PFSK-1 (cell line): ENCODE measurements around the gene SLC8A1.

Source experiments
- POLR2AphosphoS5 ChIP-seq: IDR thresholded peaks from 2 replicates; pipeline ENCODE4 v1.6.1; 2012; ENCODE audit warnings: low read depth, mild to moderate bottlenecking, control low read depth, low read length, moderate library complexity
- SIN3A ChIP-seq: IDR thresholded peaks from 2 replicates; pipeline ENCODE4 v1.6.1; 2012; ENCODE audit warnings: mild to moderate bottlenecking, low read length, moderate library complexity, borderline replicate concordance; ENCODE audit not compliant: insufficient read depth
- TAF1 ChIP-seq: IDR thresholded peaks from 2 replicates; pipeline ENCODE4 v1.6.1; 2012; ENCODE audit warnings: low read length, control low read depth, borderline replicate concordance; ENCODE audit not compliant: insufficient read depth
- TF ChIP-seq, protein P1 (sequence below), 2 experiments: IDR thresholded peaks; 2 replicates each; pipeline versions ENCODE4 v1.6.1 to v1.8.0; 2011 to 2012; ENCODE audit warnings: low read depth in 2 of 2, low read length in 2 of 2, control low read depth in 1 of 2, inconsistent platforms in 1 of 2, mild to moderate bottlenecking in 1 of 2, moderate library complexity in 1 of 2; ENCODE audit not compliant: insufficient read depth in 1 of 2

DNA sequence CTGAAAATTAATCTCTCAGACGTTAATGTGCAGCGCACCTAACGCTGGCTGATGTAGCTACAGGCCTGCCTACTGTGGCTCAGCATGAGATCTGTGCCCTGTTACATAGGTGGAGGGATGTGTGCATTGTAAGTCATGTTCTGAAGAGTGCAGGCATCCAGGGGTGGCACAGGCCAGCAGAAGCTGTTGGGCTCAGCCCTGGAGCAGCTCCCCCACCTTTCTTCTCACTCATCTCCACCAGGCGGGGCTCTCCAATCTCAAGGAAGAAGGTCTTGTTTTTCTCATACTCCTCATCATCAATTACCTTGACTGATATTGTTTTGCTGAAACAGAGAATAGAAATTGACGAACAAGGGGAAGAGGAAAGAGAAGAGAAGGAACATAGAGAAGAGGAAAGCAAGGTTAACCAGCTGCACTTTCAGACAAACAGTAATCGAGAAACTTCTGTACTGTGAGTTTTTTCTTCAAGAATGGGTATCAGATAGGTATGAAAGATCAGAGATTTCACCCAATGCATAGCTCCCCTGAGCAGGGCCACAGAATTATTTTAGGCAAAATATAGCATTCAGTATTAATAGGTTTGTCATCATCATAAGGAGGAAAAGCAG is 273.6 kb downstream of the SLC8A1 start:
- TF ChIP-seq POLR2AphosphoS5, result no peak
- TF ChIP-seq, protein P1, sequence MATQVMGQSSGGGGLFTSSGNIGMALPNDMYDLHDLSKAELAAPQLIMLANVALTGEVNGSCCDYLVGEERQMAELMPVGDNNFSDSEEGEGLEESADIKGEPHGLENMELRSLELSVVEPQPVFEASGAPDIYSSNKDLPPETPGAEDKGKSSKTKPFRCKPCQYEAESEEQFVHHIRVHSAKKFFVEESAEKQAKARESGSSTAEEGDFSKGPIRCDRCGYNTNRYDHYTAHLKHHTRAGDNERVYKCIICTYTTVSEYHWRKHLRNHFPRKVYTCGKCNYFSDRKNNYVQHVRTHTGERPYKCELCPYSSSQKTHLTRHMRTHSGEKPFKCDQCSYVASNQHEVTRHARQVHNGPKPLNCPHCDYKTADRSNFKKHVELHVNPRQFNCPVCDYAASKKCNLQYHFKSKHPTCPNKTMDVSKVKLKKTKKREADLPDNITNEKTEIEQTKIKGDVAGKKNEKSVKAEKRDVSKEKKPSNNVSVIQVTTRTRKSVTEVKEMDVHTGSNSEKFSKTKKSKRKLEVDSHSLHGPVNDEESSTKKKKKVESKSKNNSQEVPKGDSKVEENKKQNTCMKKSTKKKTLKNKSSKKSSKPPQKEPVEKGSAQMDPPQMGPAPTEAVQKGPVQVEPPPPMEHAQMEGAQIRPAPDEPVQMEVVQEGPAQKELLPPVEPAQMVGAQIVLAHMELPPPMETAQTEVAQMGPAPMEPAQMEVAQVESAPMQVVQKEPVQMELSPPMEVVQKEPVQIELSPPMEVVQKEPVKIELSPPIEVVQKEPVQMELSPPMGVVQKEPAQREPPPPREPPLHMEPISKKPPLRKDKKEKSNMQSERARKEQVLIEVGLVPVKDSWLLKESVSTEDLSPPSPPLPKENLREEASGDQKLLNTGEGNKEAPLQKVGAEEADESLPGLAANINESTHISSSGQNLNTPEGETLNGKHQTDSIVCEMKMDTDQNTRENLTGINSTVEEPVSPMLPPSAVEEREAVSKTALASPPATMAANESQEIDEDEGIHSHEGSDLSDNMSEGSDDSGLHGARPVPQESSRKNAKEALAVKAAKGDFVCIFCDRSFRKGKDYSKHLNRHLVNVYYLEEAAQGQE (IDR thresholded peaks at IDR 0.05; ENCODE audit: insufficient read depth in 1 of 2, low read depth in 2 of 2, low read length in 2 of 2), result no peak
- no peak for TF ChIP-seq SIN3A
- TF ChIP-seq TAF1, result no peak
